Measurements from ENCODE around the gene NRGN.

DNA sequence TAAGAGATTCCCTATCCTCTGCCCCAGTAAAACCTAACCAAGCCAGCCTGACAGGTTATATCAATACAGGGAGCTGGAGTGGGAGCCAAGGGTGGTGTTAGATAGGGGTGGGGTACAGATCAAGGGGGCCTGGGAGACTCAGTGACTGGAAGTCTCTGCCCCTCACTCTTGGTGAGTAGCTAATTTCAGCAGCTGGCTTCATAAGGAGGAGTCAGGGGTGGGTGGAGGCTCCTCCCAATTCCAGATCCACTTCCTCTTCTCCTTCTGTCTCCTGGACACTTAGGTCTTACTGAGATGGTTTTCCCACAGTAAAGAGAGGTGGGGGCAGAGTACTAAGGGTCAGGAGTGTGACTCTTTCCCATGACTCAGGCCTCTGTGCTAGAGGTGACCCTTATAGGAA, 13.5 kb downstream of the NRGN start:
- no peak for TF ChIP-seq EP300 (IDR thresholded peaks at IDR 0.05; ENCODE audit: borderline replicate concordance)
- TF ChIP-seq CEBPB (IDR thresholded peaks at IDR 0.05): no peak
- no peak for TF ChIP-seq YY1 (IDR thresholded peaks at IDR 0.05; ENCODE audit: low read depth)
